Activated CD8-positive, alpha-beta memory T cell treated with anti-CD3 and anti-CD28 coated beads for 1 hour (primary cell): ENCODE measurements around the gene TBCD.
"Not testable (repeated sequence)": the region's sequence is repeated elsewhere in the genome, so short reads cannot be mapped to it uniquely, and the experiment has no call there.

Source experiments
- DNase-seq, 2 donors: peaks; one replicate each; pipeline ENCODE4 v3.0.0-alpha.2; 2020; ENCODE audit warnings: low read depth in 1 of 2; ENCODE audit errors: extremely low read depth in 1 of 2

TBCD gene

GRCh38 chr17:82948081-82948511 is 196.2 kb downstream of the TBCD start:
- DNase-seq: no peak

- no peak for DNase-seq
These were observed 197.1 kb downstream of the TBCD start for GRCh38 chr17:82948957-82949356.

- DNase-seq: no peak
These were observed 197.5 kb downstream of the TBCD start for GRCh38 chr17:82949361-82949760.

GRCh38 chr17:82949984-82950383 is 198.1 kb downstream of the TBCD start:
- no peak for DNase-seq

- DNase-seq: no peak
These were observed 198.7 kb downstream of the TBCD start for GRCh38 chr17:82950525-82951102.

GRCh38 chr17:82952019-82952418 is 200.2 kb downstream of the TBCD start:
- no peak for DNase-seq

- not testable (repeated sequence) for DNase-seq
These were observed 203.2 kb downstream of the TBCD start for GRCh38 chr17:82955106-82955505.

- DNase-seq: not testable (repeated sequence)
These were observed 203.8 kb downstream of the TBCD start for GRCh38 chr17:82955627-82956026.

- no peak for DNase-seq
These were observed 204.4 kb downstream of the TBCD start for GRCh38 chr17:82956146-82956725.

- no peak for DNase-seq
These were observed 205.0 kb downstream of the TBCD start for GRCh38 chr17:82956726-82957468.

GRCh38 chr17:82957469-82957795 is 205.6 kb downstream of the TBCD start:
- DNase-seq: no peak

- DNase-seq: no peak
These were observed 206.2 kb downstream of the TBCD start for GRCh38 chr17:82957961-82958561.

GRCh38 chr17:82959242-82959930 is 207.5 kb downstream of the TBCD start:
- no peak for DNase-seq

GRCh38 chr17:82959990-82960418 is 208.1 kb downstream of the TBCD start:
- DNase-seq: no peak

- no peak for DNase-seq
These were observed 208.8 kb downstream of the TBCD start for GRCh38 chr17:82960419-82961271.

GRCh38 chr17:82961366-82962162 is 209.7 kb downstream of the TBCD start:
- no peak for DNase-seq

- no peak for DNase-seq
These were observed 210.4 kb downstream of the TBCD start for GRCh38 chr17:82962163-82962720.

GRCh38 chr17:82963104-82963950 is 211.5 kb downstream of the TBCD start:
- peak; percentile 8 to 16 for DNase-seq
